Measurements from ENCODE around the gene TTN. TPM values are rescaled to one million over a fixed set of nuclear protein-coding genes. Genes with fewer than 3 reads are reported as not detected.

The TTN gene
- total and polyA plus RNA-seq, 2 of the 4 experiments (the other 2 are of a cell fraction) = 0.02 to 0.18 TPM

DNA sequence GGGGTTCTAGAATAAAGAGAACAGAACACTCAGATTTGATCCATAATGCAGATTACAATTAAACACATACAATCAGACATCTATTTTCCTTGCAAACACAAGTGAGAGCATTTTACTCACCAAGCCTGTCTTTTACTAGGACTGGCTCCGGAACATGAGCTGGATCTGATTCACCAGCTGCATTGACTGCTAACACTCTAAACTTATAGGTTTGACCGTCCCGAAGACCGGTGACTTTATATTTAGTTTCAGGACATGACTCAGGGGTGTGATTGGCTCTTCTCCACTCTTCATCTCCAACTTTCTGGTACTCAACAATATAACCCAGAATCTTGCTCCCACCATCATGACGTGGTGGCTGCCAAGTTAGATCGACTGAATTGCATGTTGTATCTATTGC lies 214.6 kb downstream of the TTN start:
- H3K9me1 ChIP-seq (ENCODE audit: insufficient read depth, low read length) = no peaks in the 10 kb centered on the region
- H2AK5ac ChIP-seq (ENCODE audit: low read depth, low read length) = no peak overlapping the region
- no peak overlapping the region for H3K27ac ChIP-seq (ENCODE audit: insufficient read depth, low read length)
- no peak overlapping the region for H2AFZ ChIP-seq (replicated peaks; ENCODE audit: low read length, poor library complexity)
- no peak overlapping the region for H3K4me3 ChIP-seq (ENCODE audit: insufficient read depth, low read depth, low read length)
- H2AK9ac ChIP-seq (replicated peaks; ENCODE audit: low read depth, low read length, poor library complexity) = no peak overlapping the region
- no peak overlapping the region for H3K18ac ChIP-seq (ENCODE audit: low read depth, low read length)
- no peak overlapping the region for H4K5ac ChIP-seq (ENCODE audit: low read depth, low read length)
- H3K4ac ChIP-seq (ENCODE audit: low read depth, low read length) = no peak overlapping the region
- no peak overlapping the region for H3K23ac ChIP-seq (ENCODE audit: low read depth, low read length)
- no TSS peak for BruUV-seq (replicated peaks)
- POLR2A ChIA-PET (ENCODE audit: unreplicated experiment) = no interaction called here
- dilution Hi-C loops (cut with HindIII; ENCODE audit: low sequenced_read_pairs, unreplicated experiment) = no loop called here
- in situ Hi-C loops (cut with MboI; ENCODE audit: low sequenced_read_pairs) = no loop called here
- no peak for TF ChIP-seq MXI1 (IDR thresholded peaks at IDR 0.05; ENCODE audit: borderline replicate concordance, low read depth, low read length)
- TF ChIP-seq CEBPB (IDR thresholded peaks at IDR 0.05; ENCODE audit: low read depth, low read length) = no peak
- TF ChIP-seq, protein P1, sequence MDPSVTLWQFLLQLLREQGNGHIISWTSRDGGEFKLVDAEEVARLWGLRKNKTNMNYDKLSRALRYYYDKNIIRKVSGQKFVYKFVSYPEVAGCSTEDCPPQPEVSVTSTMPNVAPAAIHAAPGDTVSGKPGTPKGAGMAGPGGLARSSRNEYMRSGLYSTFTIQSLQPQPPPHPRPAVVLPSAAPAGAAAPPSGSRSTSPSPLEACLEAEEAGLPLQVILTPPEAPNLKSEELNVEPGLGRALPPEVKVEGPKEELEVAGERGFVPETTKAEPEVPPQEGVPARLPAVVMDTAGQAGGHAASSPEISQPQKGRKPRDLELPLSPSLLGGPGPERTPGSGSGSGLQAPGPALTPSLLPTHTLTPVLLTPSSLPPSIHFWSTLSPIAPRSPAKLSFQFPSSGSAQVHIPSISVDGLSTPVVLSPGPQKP (IDR thresholded peaks at IDR 0.05; ENCODE audit: borderline replicate concordance, low read depth, low read length) = no peak
- no peak for TF ChIP-seq CHD1 (IDR thresholded peaks at IDR 0.05; ENCODE audit: low read depth, low read length)
- no peak for TF ChIP-seq SMC3 (IDR thresholded peaks at IDR 0.05; ENCODE audit: low read depth, low read length)
- TF ChIP-seq, protein P2, sequence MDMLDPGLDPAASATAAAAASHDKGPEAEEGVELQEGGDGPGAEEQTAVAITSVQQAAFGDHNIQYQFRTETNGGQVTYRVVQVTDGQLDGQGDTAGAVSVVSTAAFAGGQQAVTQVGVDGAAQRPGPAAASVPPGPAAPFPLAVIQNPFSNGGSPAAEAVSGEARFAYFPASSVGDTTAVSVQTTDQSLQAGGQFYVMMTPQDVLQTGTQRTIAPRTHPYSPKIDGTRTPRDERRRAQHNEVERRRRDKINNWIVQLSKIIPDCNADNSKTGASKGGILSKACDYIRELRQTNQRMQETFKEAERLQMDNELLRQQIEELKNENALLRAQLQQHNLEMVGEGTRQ (IDR thresholded peaks at IDR 0.05; ENCODE audit: low read depth, low read length) = no peak
- no peak for TF ChIP-seq MAZ (IDR thresholded peaks at IDR 0.05; ENCODE audit: borderline replicate concordance, low read depth, low read length)
- TF ChIP-seq POLR2A (IDR thresholded peaks at IDR 0.05; ENCODE audit: low read depth, low read length) = no peak
- no peak for TF ChIP-seq NFE2L2 (IDR thresholded peaks at IDR 0.05; ENCODE audit: low read depth, low read length)
- TF ChIP-seq RAD21 (IDR thresholded peaks at IDR 0.05; ENCODE audit: low read length) = no peak
- TF ChIP-seq FOS (IDR thresholded peaks at IDR 0.05; ENCODE audit: low read depth, low read length) = no peak
- no peak for TF ChIP-seq RCOR1 (IDR thresholded peaks at IDR 0.05; ENCODE audit: insufficient replicate concordance, low read length)
- no peak for TF ChIP-seq RFX5 (IDR thresholded peaks at IDR 0.05; ENCODE audit: low read depth, low read length)
- no peak for TF ChIP-seq BHLHE40 (IDR thresholded peaks at IDR 0.05; ENCODE audit: low read depth, low read length)
- TF ChIP-seq, protein P3, sequence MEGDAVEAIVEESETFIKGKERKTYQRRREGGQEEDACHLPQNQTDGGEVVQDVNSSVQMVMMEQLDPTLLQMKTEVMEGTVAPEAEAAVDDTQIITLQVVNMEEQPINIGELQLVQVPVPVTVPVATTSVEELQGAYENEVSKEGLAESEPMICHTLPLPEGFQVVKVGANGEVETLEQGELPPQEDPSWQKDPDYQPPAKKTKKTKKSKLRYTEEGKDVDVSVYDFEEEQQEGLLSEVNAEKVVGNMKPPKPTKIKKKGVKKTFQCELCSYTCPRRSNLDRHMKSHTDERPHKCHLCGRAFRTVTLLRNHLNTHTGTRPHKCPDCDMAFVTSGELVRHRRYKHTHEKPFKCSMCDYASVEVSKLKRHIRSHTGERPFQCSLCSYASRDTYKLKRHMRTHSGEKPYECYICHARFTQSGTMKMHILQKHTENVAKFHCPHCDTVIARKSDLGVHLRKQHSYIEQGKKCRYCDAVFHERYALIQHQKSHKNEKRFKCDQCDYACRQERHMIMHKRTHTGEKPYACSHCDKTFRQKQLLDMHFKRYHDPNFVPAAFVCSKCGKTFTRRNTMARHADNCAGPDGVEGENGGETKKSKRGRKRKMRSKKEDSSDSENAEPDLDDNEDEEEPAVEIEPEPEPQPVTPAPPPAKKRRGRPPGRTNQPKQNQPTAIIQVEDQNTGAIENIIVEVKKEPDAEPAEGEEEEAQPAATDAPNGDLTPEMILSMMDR (conservative IDR thresholded peaks at IDR 0.05; ENCODE audit: low read depth, low read length) = no peak
- TF ChIP-seq MAFK (IDR thresholded peaks at IDR 0.05; ENCODE audit: low read depth, low read length) = no peak
- H2BK20ac ChIP-seq (ENCODE audit: low read depth, low read length) = no peak overlapping the region
- H4K20me1 ChIP-seq (ENCODE audit: insufficient read depth, low read length) = no peaks in the 10 kb centered on the region
- H2BK120ac ChIP-seq (ENCODE audit: low read depth, low read length) = no peak overlapping the region
- no peak overlapping the region for H3K56ac ChIP-seq (ENCODE audit: extremely low read depth, insufficient read depth, low read length)
- H3K36me3 ChIP-seq (ENCODE audit: control insufficient read depth, insufficient read depth, low read length) = no peaks in the 10 kb centered on the region
- H4K8ac ChIP-seq (ENCODE audit: low read depth in 2 of 2, low read length in 2 of 2) = no peak overlapping the region
- no peaks in the 10 kb centered on the region for H3K9me3 ChIP-seq (ENCODE audit: control insufficient read depth, insufficient read depth, low read length)
- no peak overlapping the region for H2BK5ac ChIP-seq (ENCODE audit: low read depth, low read length, poor library complexity, severe bottlenecking)
- no peaks in the 10 kb centered on the region for H3K4me1 ChIP-seq (ENCODE audit: control insufficient read depth, insufficient read depth, low read length)
- peak; percentile 9 for DNase-seq
- no peaks in the 10 kb centered on the region for H3K79me1 ChIP-seq (ENCODE audit: low read depth in 1 of 2, low read length in 2 of 2)
- intact Hi-C loops (cut with micrococcal nuclease) = no loop called here
- H2BK15ac ChIP-seq (ENCODE audit: low read depth, low read length) = no peak overlapping the region
- no peaks in the 10 kb centered on the region for H3K27me3 ChIP-seq (ENCODE audit: control insufficient read depth, insufficient read depth, low read length)
- WGBS, 2 experiments (ENCODE audit: extremely low coverage in 2 of 2, insufficient read length in 1 of 2) = no CpG with 5 or more reads among the region's 6 CpGs
- H3K14ac ChIP-seq (replicated peaks; ENCODE audit: low read depth, low read length) = no peak overlapping the region
- ATAC-seq (ENCODE audit: low read depth) = no peak
- CTCF ChIA-PET = interaction anchor here (0.6 to 1.3 kb wide), 2 partner anchors 108 to 109 kb away, joined by 3 to 5 read pairs; no protein-coding TSS in a partner anchor
- no peak overlapping the region for H4K91ac ChIP-seq (ENCODE audit: insufficient read depth, low read depth, low read length)
- no peak overlapping the region for H3K4me2 ChIP-seq (ENCODE audit: low read depth, low read length)
- no peak overlapping the region for H3K9ac ChIP-seq (ENCODE audit: low read depth, low read length)

All from IMR-90 (cell line).